Natural killer cell (primary cell): ENCODE data around the gene KLHL12. TPM values are rescaled to one million over a fixed set of nuclear protein-coding genes. Genes with fewer than 3 reads are reported as not detected.

ENCODE experiments used
- ATAC-seq, 3 donors: fragments of 150-1000 bp in 2 of 3; fragments of 200-7000 bp in 1 of 3; cut with Tn5 transposase; 1 replicate in 1 of 3; 2 replicates in 2 of 3; pipeline ENCODE4 v1.10.0; 2021; ENCODE audit warnings: mild to moderate bottlenecking in 2 of 3, moderate library complexity in 2 of 3
- DNase-seq, 2 donors: peaks; one replicate each; pipeline versions ENCODE4 v3.0.0 to v3.0.0-alpha.2; 2013 to 2021; ENCODE audit warnings: mixed read lengths in 1 of 2
- H3K27ac ChIP-seq: one replicate; pipeline ENCODE4 v1.5.1; 2013; ENCODE audit warnings: mild to moderate bottlenecking, low read length
- H3K27me3 ChIP-seq: one replicate; pipeline ENCODE4 v1.6.1; 2013; ENCODE audit warnings: low read length; ENCODE audit not compliant: control insufficient read depth, insufficient read depth
- H3K36me3 ChIP-seq: one replicate; pipeline ENCODE4 v1.6.1; 2013; ENCODE audit warnings: low read length; ENCODE audit not compliant: control insufficient read depth, insufficient read depth
- H3K4me1 ChIP-seq: one replicate; pipeline ENCODE4 v1.6.1; 2013; ENCODE audit warnings: low read length; ENCODE audit not compliant: control insufficient read depth, insufficient read depth
- H3K4me3 ChIP-seq: one replicate; pipeline ENCODE4 v1.5.1; 2013; ENCODE audit warnings: low read length
- H3K9me3 ChIP-seq: one replicate; pipeline ENCODE4 v1.6.1; 2013; ENCODE audit warnings: low read length; ENCODE audit not compliant: control insufficient read depth, insufficient read depth
- H3K27ac Mint-ChIP-seq, 2 donors: one replicate each; pipeline ENCODE4 v1.8.0; 2022; ENCODE audit warnings: mild to moderate bottlenecking in 2 of 2, mixed read lengths in 2 of 2, moderate library complexity in 1 of 2
- H3K27me3 Mint-ChIP-seq, 2 donors: one replicate each; pipeline ENCODE4 v1.8.0; 2022; ENCODE audit warnings: low read depth in 2 of 2, mixed read lengths in 2 of 2
- H3K36me3 Mint-ChIP-seq: one replicate; pipeline ENCODE4 v1.8.0; 2022; ENCODE audit warnings: mixed read lengths
- H3K4me1 Mint-ChIP-seq, 2 donors: one replicate each; pipeline ENCODE4 v1.8.0; 2022; ENCODE audit warnings: mixed read lengths in 2 of 2
- H3K4me3 Mint-ChIP-seq: one replicate; pipeline ENCODE4 v1.8.0; 2022; ENCODE audit warnings: mild to moderate bottlenecking, moderate library complexity, mixed read lengths
- H3K9me3 Mint-ChIP-seq, 2 donors: one replicate each; pipeline ENCODE4 v1.8.0; 2022; ENCODE audit warnings: mixed read lengths in 2 of 2
- CTCF ChIP-seq: fragments of 200-600 bp; IDR thresholded peaks from one replicate; pipeline ENCODE4 v1.8.0; 2022; ENCODE audit warnings: antibody characterized with exemption
- WGBS: methylation state at CpG from one replicate; pipeline ENCODE4 v1.1.7; 2013; ENCODE audit warnings: missing lambda C conversion rate; ENCODE audit not compliant: insufficient coverage; 5-methylcytosine and 5-hydroxymethylcytosine counted together
- intact Hi-C: fragments of 100-400 bp; cut with micrococcal nuclease; formaldehyde crosslinking; loops from one replicate; pipeline ENCODE4 v1.14.2; 2022
- total RNA-seq, 4 donors: library from RNA; stranded (reverse); fragments of 120-200 nt in 1 of 4; gene quantifications; one replicate each; pipeline versions ENCODE4 v1.2.3 to v1.2.4, GENCODE V29; 2013 to 2022

The KLHL12 gene
- total RNA-seq, 3 donors from 2014 or later (not counting 1 experiment from before 2014, with no cell fraction given) = 19.2 to 23.2 (median 22.6) TPM

GRCh38 chr1:202901555-202901954 is 25.5 kb downstream of the KLHL12 start:
- Mint-ChIP-seq H3K4me3 (no peak overlapping the region), H3K27ac (no peak overlapping the region), H3K36me3 (no peaks in the 10 kb centered on the region), H3K9me3 (no peaks in the 10 kb centered on the region), H3K27me3 (no peaks in the 10 kb centered on the region), H3K4me1 (no peaks in the 10 kb centered on the region)
- Histone ChIP-seq H3K36me3 (peaks cover 35% of the 10 kb centered on the region), H3K4me1 (no peaks in the 10 kb centered on the region), H3K9me3 (no peaks in the 10 kb centered on the region), H3K4me3 (no peak overlapping the region), H3K27me3 (no peaks in the 10 kb centered on the region), H3K27ac (no peak overlapping the region)
- ATAC-seq (no peak), DNase-seq (no peak)
- intact Hi-C loops = no loop called here
- 97% methylated on average over 3 of the region's 4 CpGs for WGBS
- TF ChIP-seq CTCF = no peak

DNA sequence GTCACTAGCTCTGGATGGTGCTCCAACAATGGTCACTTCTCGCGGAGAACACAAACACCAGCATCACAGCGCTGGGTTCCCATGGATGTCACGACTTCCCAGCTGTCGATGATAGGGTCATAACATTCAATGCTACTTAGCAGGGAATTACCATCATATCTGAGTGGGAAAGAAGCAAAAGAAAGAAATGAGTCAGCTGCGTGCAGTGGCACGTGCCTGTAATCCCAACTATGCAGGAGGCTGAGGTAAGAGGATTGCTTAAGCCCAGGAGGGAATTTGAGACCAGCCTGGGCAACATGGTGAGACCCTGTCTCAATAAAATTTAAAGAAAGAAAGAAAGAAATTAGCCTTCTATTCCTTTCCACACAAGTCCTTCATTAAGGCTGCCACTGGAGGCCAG is 34.5 kb downstream of the KLHL12 start:
- no peak for TF ChIP-seq CTCF
- Histone ChIP-seq H3K27me3 (no peaks in the 10 kb centered on the region), H3K4me1 (peaks cover 9% of the 10 kb centered on the region), H3K9me3 (no peaks in the 10 kb centered on the region), H3K36me3 (peaks cover 47% of the 10 kb centered on the region), H3K4me3 (no peak overlapping the region), H3K27ac (no peak overlapping the region)
- intact Hi-C loops = no loop called here
- Mint-ChIP-seq H3K36me3 (peaks cover 27% of the 10 kb centered on the region), H3K27ac (no peak overlapping the region), H3K4me1 (peaks cover 6 to 16% of the 10 kb centered on the region in 2 donors), H3K9me3 (no peaks in the 10 kb centered on the region), H3K4me3 (no peak overlapping the region), H3K27me3 (no peaks in the 10 kb centered on the region)
- DNase-seq (no peak), ATAC-seq (no peak)
- WGBS = 96% methylated on average over 7 of the region's 7 CpGs

DNA sequence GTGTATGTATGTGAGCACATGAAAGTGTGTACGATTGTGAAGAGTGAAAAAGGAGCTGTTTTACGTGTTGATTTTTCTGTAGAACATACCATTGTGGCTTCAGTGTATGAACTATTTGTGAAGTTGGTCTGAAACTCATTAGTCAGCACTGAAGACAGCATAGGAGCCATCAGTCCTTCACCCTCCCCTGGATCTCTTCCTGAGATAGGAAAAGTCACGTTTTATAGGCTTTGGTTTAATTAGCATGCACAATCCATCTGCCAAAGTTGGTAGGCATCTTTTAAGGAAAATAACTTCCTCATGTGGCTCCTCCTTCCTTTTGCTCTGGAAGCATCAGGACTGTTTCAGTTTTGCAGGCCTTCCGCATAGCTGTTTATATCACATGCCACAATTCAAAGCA is 36.6 kb downstream of the KLHL12 start:
- Mint-ChIP-seq H3K4me3 (no peak overlapping the region), H3K9me3 (no peaks in the 10 kb centered on the region), H3K4me1 (peaks cover 9 to 21% of the 10 kb centered on the region in 2 donors), H3K27me3 (no peaks in the 10 kb centered on the region), H3K36me3 (peaks cover 21% of the 10 kb centered on the region), H3K27ac (peak overlapping the region; percentile 91 to 95)
- H3K27me3 ChIP-seq = no peaks in the 10 kb centered on the region
- intact Hi-C loops = no loop called here
- H3K4me3 ChIP-seq = no peak overlapping the region
- 89% methylated on average over 4 of the region's 4 CpGs for WGBS
- peaks cover 9% of the 10 kb centered on the region for H3K4me1 ChIP-seq
- H3K27ac ChIP-seq = no peak overlapping the region
- TF ChIP-seq CTCF = no peak
- peaks cover 31% of the 10 kb centered on the region for H3K36me3 ChIP-seq
- no peaks in the 10 kb centered on the region for H3K9me3 ChIP-seq
- no peak for DNase-seq
- no peak for ATAC-seq
